GM12875 (cell line): ENCODE data around the gene PARVG.

Source experiments
- H3K4me3 ChIP-seq: one replicate; pipeline ENCODE4 v1.5.1; 2011; ENCODE audit warnings: low read depth, low read length, control low read depth
- TF ChIP-seq, protein P1 (sequence below): IDR thresholded peaks from 2 replicates; pipeline ENCODE4 v1.5.1; 2011; ENCODE audit warnings: low read depth, mild to moderate bottlenecking, control low read depth, inconsistent platforms, low read length, moderate library complexity, borderline replicate concordance; ENCODE audit not compliant: insufficient read depth

PARVG gene

DNA sequence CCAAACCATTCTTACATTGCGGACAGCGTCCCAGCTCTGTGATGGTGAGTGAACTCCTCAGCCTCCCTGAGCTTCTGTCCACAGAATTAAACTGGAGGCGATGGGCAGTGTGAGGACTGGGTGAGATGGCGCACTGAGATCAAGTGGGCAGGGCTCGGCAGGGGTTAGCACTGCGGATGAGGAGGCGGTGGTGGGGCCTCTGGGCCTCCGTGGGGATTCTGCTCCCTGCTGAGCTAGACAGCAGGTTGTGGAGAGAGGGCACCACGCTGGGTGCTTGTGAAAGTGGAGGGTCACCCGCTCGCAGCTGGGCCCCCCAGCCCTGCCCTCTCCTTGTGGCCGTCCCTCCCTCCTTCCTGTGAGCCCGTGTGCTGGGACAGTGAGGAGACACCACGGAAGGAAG, 25.6 kb upstream of the PARVG start:
- TF ChIP-seq, protein P1, sequence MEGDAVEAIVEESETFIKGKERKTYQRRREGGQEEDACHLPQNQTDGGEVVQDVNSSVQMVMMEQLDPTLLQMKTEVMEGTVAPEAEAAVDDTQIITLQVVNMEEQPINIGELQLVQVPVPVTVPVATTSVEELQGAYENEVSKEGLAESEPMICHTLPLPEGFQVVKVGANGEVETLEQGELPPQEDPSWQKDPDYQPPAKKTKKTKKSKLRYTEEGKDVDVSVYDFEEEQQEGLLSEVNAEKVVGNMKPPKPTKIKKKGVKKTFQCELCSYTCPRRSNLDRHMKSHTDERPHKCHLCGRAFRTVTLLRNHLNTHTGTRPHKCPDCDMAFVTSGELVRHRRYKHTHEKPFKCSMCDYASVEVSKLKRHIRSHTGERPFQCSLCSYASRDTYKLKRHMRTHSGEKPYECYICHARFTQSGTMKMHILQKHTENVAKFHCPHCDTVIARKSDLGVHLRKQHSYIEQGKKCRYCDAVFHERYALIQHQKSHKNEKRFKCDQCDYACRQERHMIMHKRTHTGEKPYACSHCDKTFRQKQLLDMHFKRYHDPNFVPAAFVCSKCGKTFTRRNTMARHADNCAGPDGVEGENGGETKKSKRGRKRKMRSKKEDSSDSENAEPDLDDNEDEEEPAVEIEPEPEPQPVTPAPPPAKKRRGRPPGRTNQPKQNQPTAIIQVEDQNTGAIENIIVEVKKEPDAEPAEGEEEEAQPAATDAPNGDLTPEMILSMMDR: no peak
- H3K4me3 ChIP-seq: no peak overlapping the region

DNA sequence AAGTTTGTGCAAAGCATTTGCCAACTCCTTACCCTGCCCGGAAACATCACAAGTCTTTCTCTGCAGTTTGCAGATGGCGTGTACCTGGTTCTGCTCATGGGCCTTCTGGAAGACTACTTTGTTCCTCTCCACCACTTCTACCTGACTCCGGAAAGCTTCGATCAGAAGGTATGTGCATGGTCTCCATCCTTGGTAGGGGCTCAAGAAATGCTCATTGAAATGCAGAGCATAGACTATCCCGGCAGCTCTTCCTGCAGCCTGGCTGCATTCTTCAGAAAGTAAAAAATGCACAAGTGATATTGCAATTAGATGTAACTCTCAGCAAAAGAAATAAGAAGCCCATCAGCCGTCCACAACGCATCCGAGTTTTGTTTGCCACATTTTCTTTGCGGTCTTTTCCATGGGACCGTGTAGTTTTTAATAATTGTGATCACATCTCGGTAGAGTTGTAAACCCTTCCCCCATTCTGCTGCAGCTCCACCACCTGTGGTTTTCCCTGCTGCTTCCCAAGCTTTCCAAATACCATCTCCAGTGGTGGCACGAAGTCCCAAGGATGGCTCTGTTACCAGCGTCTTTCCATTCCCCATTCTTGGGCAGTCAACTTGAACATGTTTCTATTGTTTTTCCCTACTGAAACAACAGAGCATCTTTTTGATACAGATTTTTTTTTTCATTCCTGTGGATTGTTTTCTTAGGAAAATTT, 22.7 kb upstream of the PARVG start:
- no peak overlapping the region for H3K4me3 ChIP-seq
- TF ChIP-seq, protein P1: no peak

DNA sequence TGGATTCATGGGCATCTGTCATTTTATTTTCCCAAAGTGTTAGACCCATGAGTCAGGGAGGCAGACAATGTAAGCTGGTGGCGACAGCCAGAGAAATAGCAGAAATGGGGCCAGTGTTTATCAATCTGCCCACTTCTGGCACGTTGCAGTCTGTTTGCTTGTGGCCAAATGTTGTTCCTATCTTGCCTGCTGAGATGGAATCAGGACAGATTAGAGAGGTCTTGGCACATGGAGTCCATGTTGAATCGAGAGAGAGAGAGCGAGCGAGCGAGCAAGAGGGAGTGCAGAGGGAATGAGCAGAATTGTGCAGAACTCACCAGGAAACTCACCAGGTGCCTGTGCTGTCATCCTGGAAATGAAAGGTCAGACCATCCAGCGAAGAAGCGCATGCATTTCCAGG, 21.9 kb upstream of the PARVG start:
- H3K4me3 ChIP-seq: no peak overlapping the region
- TF ChIP-seq, protein P1: no peak

DNA sequence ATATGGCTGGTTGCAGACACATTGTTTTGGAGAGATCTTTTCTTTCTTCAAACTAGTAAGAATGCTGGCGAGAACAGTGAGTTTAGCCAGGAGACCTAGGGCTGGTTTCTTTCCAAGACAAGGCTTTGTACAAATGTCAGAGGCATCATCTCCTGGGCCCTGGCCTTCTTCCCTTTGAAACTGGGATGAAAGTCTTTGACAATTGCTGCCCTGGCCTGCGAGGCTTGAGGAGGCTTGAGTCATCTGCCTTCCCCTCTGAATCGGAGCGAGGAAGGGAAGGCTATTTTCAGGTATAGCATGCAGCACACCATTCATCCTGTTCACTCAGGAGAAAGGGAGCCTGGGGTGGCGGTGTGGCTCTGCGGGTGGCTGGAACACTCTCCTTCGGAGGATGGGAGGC, 21.5 kb upstream of the PARVG start:
- TF ChIP-seq, protein P1: no peak

DNA sequence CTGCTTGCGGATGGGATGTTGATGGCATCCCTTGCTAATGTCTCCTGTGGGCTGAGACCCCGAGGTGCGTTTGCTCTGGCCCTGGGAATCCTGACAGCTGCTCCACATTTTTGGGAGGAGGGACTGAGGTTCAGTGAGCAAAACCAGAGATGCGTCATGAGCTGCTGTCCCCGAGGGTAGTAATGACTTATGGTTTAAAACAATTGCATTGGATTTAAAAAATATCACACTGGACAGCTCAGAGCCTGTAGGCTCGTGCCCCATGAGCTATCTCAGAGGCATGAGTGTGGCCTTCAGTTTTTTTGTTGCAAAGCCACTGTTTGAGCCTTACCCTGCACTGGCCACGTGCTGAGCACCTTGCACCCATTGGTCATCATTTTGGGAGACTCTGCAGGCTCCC, 20.9 kb upstream of the PARVG start:
- TF ChIP-seq, protein P1: no peak

More for the DNA sequence above, 21.5 kb upstream of the PARVG start:
- H3K4me3 ChIP-seq: no peak overlapping the region

DNA sequence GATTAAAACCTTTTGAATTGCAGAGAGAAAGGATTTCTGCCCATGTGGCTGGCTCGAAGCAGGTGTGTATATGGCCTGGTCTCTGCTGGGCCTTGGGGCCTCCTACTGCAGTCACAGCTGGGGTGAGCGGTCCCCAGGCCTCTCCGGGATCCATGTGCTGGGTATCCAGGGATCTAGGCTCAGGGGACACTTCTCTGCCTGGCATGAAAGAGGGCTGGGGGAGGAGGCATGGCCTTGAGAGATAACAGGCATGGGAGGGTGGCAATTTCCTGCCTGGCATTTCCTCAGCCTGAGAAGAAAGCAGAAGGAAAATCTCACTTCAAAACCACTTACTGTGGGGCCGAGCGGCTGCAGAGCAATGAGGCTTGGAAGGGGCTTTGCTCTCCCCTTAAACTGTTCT, 20.3 kb upstream of the PARVG start:
- H3K4me3 ChIP-seq: no peak overlapping the region
- TF ChIP-seq, protein P1: no peak

More for the DNA sequence above, 20.9 kb upstream of the PARVG start:
- H3K4me3 ChIP-seq: no peak overlapping the region

DNA sequence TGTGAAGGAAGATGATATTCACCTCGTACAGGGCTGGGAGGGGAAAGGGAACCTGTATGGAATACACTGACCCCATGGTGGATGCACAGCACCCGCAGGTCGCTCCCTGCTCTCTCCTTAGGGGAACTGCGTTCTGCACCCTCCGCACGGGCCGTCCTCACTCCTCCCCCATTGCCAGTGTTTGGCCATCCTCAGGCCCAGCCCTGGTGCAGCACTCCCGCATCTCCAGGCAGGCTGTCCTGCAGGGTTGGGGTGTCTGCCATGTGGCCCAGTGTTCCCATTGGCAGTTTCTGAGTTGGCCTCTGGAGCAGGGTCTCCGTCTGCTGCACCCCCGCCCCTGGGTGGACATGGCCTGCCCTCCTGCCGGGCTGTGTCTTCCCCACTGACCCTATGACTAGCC, 19.1 kb upstream of the PARVG start:
- H3K4me3 ChIP-seq: no peak overlapping the region

More for the DNA sequence above, 19.1 kb upstream of the PARVG start:
- TF ChIP-seq, protein P1: no peak
